KMS-11 (cell line): Measurements from ENCODE around the gene CHPF.

Experiments used
- H2AFZ ChIP-seq: fragments of 200-600 bp; sonication (generic); 2 replicates; pipeline ENCODE4 v1.6.1; 2016; ENCODE audit warnings: antibody characterized with exemption, mixed run types, low read depth
- H3K27ac ChIP-seq: fragments of 200-600 bp; sonication (generic); 2 replicates; pipeline ENCODE4 v1.6.1; 2016; ENCODE audit warnings: mild to moderate bottlenecking, mixed run types
- H3K27me3 ChIP-seq: fragments of 200-600 bp; sonication (generic); 2 replicates; pipeline ENCODE4 v1.6.1; 2017; ENCODE audit warnings: mild to moderate bottlenecking, low read depth, mixed run types, moderate library complexity; ENCODE audit not compliant: insufficient read depth
- H3K36me3 ChIP-seq: fragments of 200-600 bp; sonication (generic); 2 replicates; pipeline ENCODE4 v1.6.1; 2017; ENCODE audit warnings: mild to moderate bottlenecking, mixed run types; ENCODE audit not compliant: insufficient read depth
- H3K4me1 ChIP-seq: fragments of 200-600 bp; sonication (generic); 2 replicates; pipeline ENCODE4 v1.6.1; 2016; ENCODE audit warnings: mild to moderate bottlenecking, low read depth, mixed run types; ENCODE audit not compliant: poor library complexity, severe bottlenecking
- H3K4me2 ChIP-seq: fragments of 200-600 bp; sonication (generic); 2 replicates; pipeline ENCODE4 v1.7.0; 2016; ENCODE audit warnings: mild to moderate bottlenecking, mixed run types
- H3K4me3 ChIP-seq: fragments of 200-600 bp; sonication (generic); IDR thresholded peaks from 2 replicates; pipeline ENCODE4 v1.6.1; 2017; ENCODE audit warnings: low read depth, low read length, mixed read lengths; ENCODE audit not compliant: insufficient read depth
- H3K79me2 ChIP-seq: fragments of 200-600 bp; sonication (generic); 2 replicates; pipeline ENCODE4 v1.6.1; 2016; ENCODE audit warnings: low read depth, mixed run types; ENCODE audit not compliant: insufficient read depth
- H3K9ac ChIP-seq: fragments of 200-600 bp; sonication (generic); 2 replicates; pipeline ENCODE4 v1.6.1; 2016; ENCODE audit warnings: mild to moderate bottlenecking, mixed run types
- H4K20me1 ChIP-seq: fragments of 200-600 bp; sonication (generic); 2 replicates; pipeline ENCODE4 v1.6.1; 2016; ENCODE audit warnings: mild to moderate bottlenecking, mixed run types; ENCODE audit not compliant: insufficient read depth
- CTCF ChIP-seq: fragments of 200-600 bp; sonication (generic); conservative IDR thresholded peaks from 2 replicates; pipeline ENCODE4 v1.6.1; 2017; ENCODE audit warnings: low read depth, mild to moderate bottlenecking, antibody characterized with exemption, low read length, moderate library complexity, mixed read lengths

The CHPF gene

GRCh38 chr2:219571311-219572236, 28.0 kb upstream of the CHPF start, which contains the start of gene OBSL1:
Gene OBSL1, minus strand, starts transcription at chr2:219571539. Its CDS starts 307 bp downstream, at chr2:219571232.
- H2AFZ ChIP-seq: no peak within 1 kb of the TSS

GRCh38 chr2:219570924-219571310, 27.3 kb upstream of the CHPF start:
- H3K36me3 ChIP-seq: no peaks in the 10 kb centered on the region
- H3K27me3 ChIP-seq: peaks cover 56% of the 10 kb centered on the region
- no peak overlapping the region for H3K4me2 ChIP-seq
- no peak overlapping the region for H2AFZ ChIP-seq
- no peaks in the 10 kb centered on the region for H4K20me1 ChIP-seq
- H3K9ac ChIP-seq: no peak overlapping the region
- H3K4me3 ChIP-seq: no peak overlapping the region
- H3K27ac ChIP-seq: no peak overlapping the region
- no peak for TF ChIP-seq CTCF
- H3K79me2 ChIP-seq: no peaks in the 10 kb centered on the region
- H3K4me1 ChIP-seq: no peaks in the 10 kb centered on the region

More at GRCh38 chr2:219571311-219572236, 28.0 kb upstream of the CHPF start, which contains the start of gene OBSL1:
- Histone ChIP-seq H3K27ac (no peak within 1 kb of the TSS), H3K9ac (no peak within 1 kb of the TSS), H3K36me3 (no peaks in the 10 kb centered on the region), H3K79me2 (no peaks in the 10 kb centered on the region), H3K4me1 (no peaks in the 10 kb centered on the region), H3K4me2 (no peak within 1 kb of the TSS), H3K4me3 (no peak within 1 kb of the TSS), H4K20me1 (no peaks in the 10 kb centered on the region), H3K27me3 (peaks cover 52% of the 10 kb centered on the region)
- no peak for TF ChIP-seq CTCF

GRCh38 chr2:219570194-219570923, 26.8 kb upstream of the CHPF start:
- H2AFZ ChIP-seq: no peak overlapping the region
- no peak overlapping the region for H3K9ac ChIP-seq
- H3K36me3 ChIP-seq: no peaks in the 10 kb centered on the region
- no peak overlapping the region for H3K27ac ChIP-seq
- TF ChIP-seq CTCF: no peak
- no peaks in the 10 kb centered on the region for H3K4me1 ChIP-seq
- H3K4me3 ChIP-seq: no peak overlapping the region
- no peaks in the 10 kb centered on the region for H4K20me1 ChIP-seq
- H3K79me2 ChIP-seq: no peaks in the 10 kb centered on the region
- no peak overlapping the region for H3K4me2 ChIP-seq
- peaks cover 62% of the 10 kb centered on the region for H3K27me3 ChIP-seq

GRCh38 chr2:219569635-219570034, 26.0 kb upstream of the CHPF start:
- no peak for TF ChIP-seq CTCF
- Histone ChIP-seq H3K4me2 (no peak overlapping the region), H3K27me3 (peaks cover 65% of the 10 kb centered on the region), H2AFZ (no peak overlapping the region), H3K9ac (no peak overlapping the region), H3K36me3 (no peaks in the 10 kb centered on the region), H3K4me1 (no peaks in the 10 kb centered on the region), H3K79me2 (no peaks in the 10 kb centered on the region), H3K4me3 (no peak overlapping the region), H4K20me1 (no peaks in the 10 kb centered on the region), H3K27ac (no peak overlapping the region)
